CD4-positive, alpha-beta memory T cell (primary cell): ENCODE results near the gene USP1. TPM values are rescaled to one million over a fixed set of nuclear protein-coding genes. Genes with fewer than 3 reads are reported as not detected.
A peak's percentile ranks its signal among the peaks of the same experiment; 100 is the strongest.

Source experiments
- CTCF ChIA-PET: fragments of 350-600 bp; sonication (Branson Sonifier 250); formaldehyde crosslinking; loops from one replicate; lab custom pipeline; 2021; ENCODE audit warnings: inconsistent platforms; ENCODE audit not compliant: partially characterized antibody; lab: Charles Lee
- POLR2A ChIA-PET: fragments of 350-600 bp; sonication (Branson Sonifier 250); formaldehyde crosslinking; loops from one replicate; lab custom pipeline; 2021; ENCODE audit not compliant: partially characterized antibody; lab: Charles Lee
- DNase-seq, 5 donors: peaks; one replicate each; pipeline versions ENCODE4 v3.0.0 to v3.0.0-alpha.2; 2020 to 2022; ENCODE audit warnings: mixed read lengths in 1 of 5
- H3K27ac ChIP-seq: one replicate; pipeline ENCODE4 v1.7.0; 2013; ENCODE audit warnings: low read depth, low read length
- H3K27me3 ChIP-seq: 2 replicates; pipeline ENCODE4 v1.7.0; 2013; ENCODE audit warnings: mild to moderate bottlenecking, low read length, moderate library complexity; ENCODE audit not compliant: insufficient read depth
- H3K36me3 ChIP-seq: 2 replicates; pipeline ENCODE4 v1.7.0; 2013; ENCODE audit warnings: mild to moderate bottlenecking, low read length, moderate library complexity; ENCODE audit not compliant: insufficient read depth
- H3K4me1 ChIP-seq: 2 replicates; pipeline ENCODE4 v1.7.0; 2013; ENCODE audit warnings: mild to moderate bottlenecking, low read length, moderate library complexity; ENCODE audit not compliant: insufficient read depth
- H3K4me3 ChIP-seq, 2 donors: one replicate each; pipeline ENCODE4 v1.7.0; 2013; ENCODE audit warnings: low read length in 2 of 2, mild to moderate bottlenecking in 1 of 2
- H3K9me3 ChIP-seq, 2 donors: one replicate each; pipeline ENCODE4 v1.7.0; 2013; ENCODE audit warnings: low read length in 2 of 2, control low read depth in 1 of 2; ENCODE audit not compliant: control insufficient read depth in 1 of 2
- H3K27ac Mint-ChIP-seq, 7 donors: one replicate each; pipeline ENCODE4 v1.8.0; 2020 to 2021; ENCODE audit warnings: mixed read lengths in 7 of 7, mild to moderate bottlenecking in 6 of 7, inconsistent platforms in 3 of 7, moderate library complexity in 3 of 7
- H3K27me3 Mint-ChIP-seq, 2 donors: one replicate each; pipeline ENCODE4 v1.8.0; 2020 to 2021; ENCODE audit warnings: mixed read lengths in 2 of 2
- H3K36me3 Mint-ChIP-seq, 2 donors: one replicate each; pipeline ENCODE4 v1.8.0; 2020 to 2021; ENCODE audit warnings: mixed read lengths in 2 of 2, inconsistent platforms in 1 of 2, mild to moderate bottlenecking in 1 of 2
- H3K4me1 Mint-ChIP-seq, 4 donors: one replicate each; pipeline ENCODE4 v1.8.0; 2020 to 2021; ENCODE audit warnings: mixed read lengths in 4 of 4, mild to moderate bottlenecking in 1 of 4
- H3K4me3 Mint-ChIP-seq, 8 donors: one replicate each; pipeline ENCODE4 v1.8.0; 2020 to 2021; ENCODE audit warnings: mixed read lengths in 8 of 8, mild to moderate bottlenecking in 7 of 8, moderate library complexity in 6 of 8, inconsistent platforms in 3 of 8
- H3K9me3 Mint-ChIP-seq, 8 donors: one replicate each; pipeline ENCODE4 v1.8.0; 2020 to 2021; ENCODE audit warnings: mixed read lengths in 8 of 8, mild to moderate bottlenecking in 5 of 8, inconsistent platforms in 3 of 8, moderate library complexity in 1 of 8
- intact Hi-C: fragments of 100-400 bp; cut with micrococcal nuclease; formaldehyde crosslinking; loops from one replicate; pipeline ENCODE4 v1.15.1; 2023
- polyA plus RNA-seq, 2 donors: library from polyadenylated mRNA; unstranded; fragments of 300-500 nt; fragmentation: Illumina TruSeq; gene quantifications; one replicate each; pipeline ENCODE4 v1.2.3, GENCODE V29; 2021
- total RNA-seq, 2 experiments: library from RNA; stranded (reverse); gene quantifications; one replicate each; pipeline ENCODE4 v1.2.3, GENCODE V29; 2021

The USP1 gene
- total RNA-seq (10 to 100 TPM; 46.3 to 50.0 TPM), polyA plus RNA-seq (10 to 100 TPM; 30.2 to 34.8 TPM)

GRCh38 chr1:62436466-62437272, at the start of gene USP1:
Gene USP1 (plus strand): TSS chr1:62437049. CDS start chr1:62439868, 2,819 bp downstream.
- ChIA-PET CTCF (interaction anchor here (1.1 to 1.4 kb wide), 3 partner anchors 11 to 310 kb away, joined by 3 to 4 read pairs (median 3); partner anchors contain the start of gene DOCK7), POLR2A (interaction anchor here (0.6 to 2.1 kb wide), 15 partner anchors 9 to 1157 kb away, joined by 3 to 14 read pairs (median 4); partner anchors contain the start of genes ATG4C and PGM1)
- Histone ChIP-seq H3K4me1 (peaks cover 43% of the 10 kb centered on the region), H3K27me3 (no peaks in the 10 kb centered on the region), H3K27ac (peak within 1 kb of the TSS; percentile 97), H3K4me3 (peak within 1 kb of the TSS; percentile 84 to 97), H3K36me3 (peaks cover 3% of the 10 kb centered on the region), H3K9me3 (no peaks in the 10 kb centered on the region)
- Mint-ChIP-seq H3K4me1 (peaks cover 24 to 57% (median 36%) of the 10 kb centered on the region in 4 donors), H3K27me3 (peaks cover 0 to 2% of the 10 kb centered on the region in 2 donors), H3K27ac (peak within 1 kb of the TSS; percentile 97 to 100 (median 99)), H3K36me3 (peaks cover 8 to 27% of the 10 kb centered on the region in 2 donors), H3K9me3 (peaks cover 0 to 3% (median 0%) of the 10 kb centered on the region in 8 donors), H3K4me3 (peak within 1 kb of the TSS; percentile 87 to 97 (median 96))
- DNase-seq = peak in 4 of 5 donors; percentile 98 to 100 (median 99)
- intact Hi-C loops = loop anchor here (1.0 to 5.0 kb wide), 6 partner anchors 251 to 1358 kb away; partner anchors contain the start of genes ALG6, ATG4C, DOCK7 and EFCAB7

- Mint-ChIP-seq H3K4me3 (no peak overlapping the region), H3K27me3 (peaks cover 3 to 4% of the 10 kb centered on the region in 2 donors), H3K4me1 (no peaks in the 10 kb centered on the region), H3K9me3 (no peaks in the 10 kb centered on the region), H3K27ac (no peak overlapping the region), H3K36me3 (no peaks in the 10 kb centered on the region)
- Histone ChIP-seq H3K9me3 (no peaks in the 10 kb centered on the region), H3K27ac (no peak overlapping the region), H3K4me1 (no peaks in the 10 kb centered on the region), H3K4me3 (no peak overlapping the region), H3K36me3 (no peaks in the 10 kb centered on the region), H3K27me3 (no peaks in the 10 kb centered on the region)
- no peak for DNase-seq
- ChIA-PET CTCF (no interaction called here), POLR2A (no interaction called here)
- intact Hi-C loops = no loop called here
Observed at GRCh38 chr1:62389531-62389930, 47.3 kb upstream of the USP1 start.

- intact Hi-C loops = no loop called here
- Mint-ChIP-seq H3K27ac (no peak overlapping the region), H3K27me3 (peaks cover 3 to 4% of the 10 kb centered on the region in 2 donors), H3K36me3 (no peaks in the 10 kb centered on the region), H3K4me3 (no peak overlapping the region), H3K9me3 (no peaks in the 10 kb centered on the region), H3K4me1 (no peaks in the 10 kb centered on the region)
- no peak for DNase-seq
- CTCF ChIA-PET = no interaction called here
- Histone ChIP-seq H3K9me3 (no peaks in the 10 kb centered on the region), H3K27ac (no peak overlapping the region), H3K36me3 (no peaks in the 10 kb centered on the region), H3K4me1 (no peaks in the 10 kb centered on the region), H3K27me3 (no peaks in the 10 kb centered on the region), H3K4me3 (no peak overlapping the region)
- POLR2A ChIA-PET = no interaction called here
Observed at GRCh38 chr1:62390071-62390470, 46.8 kb upstream of the USP1 start.

- POLR2A ChIA-PET = no interaction called here
- no peak overlapping the region for H3K4me3 ChIP-seq
- H3K27ac Mint-ChIP-seq = no peak overlapping the region
- H3K36me3 ChIP-seq = no peaks in the 10 kb centered on the region
- no peaks in the 10 kb centered on the region for H3K4me1 Mint-ChIP-seq
- H3K27me3 ChIP-seq = no peaks in the 10 kb centered on the region
- no peaks in the 10 kb centered on the region for H3K9me3 ChIP-seq
- peaks cover 3 to 4% of the 10 kb centered on the region in 2 donors for H3K27me3 Mint-ChIP-seq
- no peaks in the 10 kb centered on the region for H3K36me3 Mint-ChIP-seq
- CTCF ChIA-PET = interaction anchor here (0.9 to 1.6 kb wide), 7 partner anchors 11 to 355 kb away, joined by 3 to 5 read pairs (median 4); no protein-coding TSS in a partner anchor
- H3K4me1 ChIP-seq = no peaks in the 10 kb centered on the region
- DNase-seq = no peak
- no peak overlapping the region for H3K4me3 Mint-ChIP-seq
- intact Hi-C loops = no loop called here
- no peaks in the 10 kb centered on the region for H3K9me3 Mint-ChIP-seq
- no peak overlapping the region for H3K27ac ChIP-seq
Observed at GRCh38 chr1:62391369-62391971, 45.4 kb upstream of the USP1 start.

- DNase-seq = no peak
- peaks cover 3 to 4% of the 10 kb centered on the region in 2 donors for H3K27me3 Mint-ChIP-seq
- intact Hi-C loops = no loop called here
- H3K4me1 Mint-ChIP-seq = no peaks in the 10 kb centered on the region
- Histone ChIP-seq H3K4me1 (no peaks in the 10 kb centered on the region), H3K4me3 (no peak overlapping the region), H3K36me3 (no peaks in the 10 kb centered on the region), H3K9me3 (no peaks in the 10 kb centered on the region), H3K27me3 (no peaks in the 10 kb centered on the region), H3K27ac (no peak overlapping the region)
- no peak overlapping the region for H3K4me3 Mint-ChIP-seq
- H3K36me3 Mint-ChIP-seq = no peaks in the 10 kb centered on the region
- ChIA-PET POLR2A (no interaction called here), CTCF (interaction anchor here (0.6 kb wide), 1 partner anchor 217 kb away, joined by 3 read pairs; no protein-coding TSS in a partner anchor)
- H3K9me3 Mint-ChIP-seq = no peaks in the 10 kb centered on the region
- no peak overlapping the region for H3K27ac Mint-ChIP-seq
Observed at GRCh38 chr1:62392951-62393350, 43.9 kb upstream of the USP1 start.

- ChIA-PET CTCF (interaction anchor here (1.3 kb wide), 1 partner anchor 12 kb away, joined by 3 read pairs; no protein-coding TSS in a partner anchor), POLR2A (no interaction called here)
- H3K4me1 Mint-ChIP-seq = no peaks in the 10 kb centered on the region
Observed at GRCh38 chr1:62394646-62395045, 42.2 kb upstream of the USP1 start.

GRCh38 chr1:62395291-62395690, 41.6 kb upstream of the USP1 start:
- ChIA-PET POLR2A (no interaction called here), CTCF (interaction anchor here (1.3 kb wide), 1 partner anchor 11 kb away, joined by 3 read pairs; no protein-coding TSS in a partner anchor)
- H3K4me1 ChIP-seq = no peaks in the 10 kb centered on the region
- Mint-ChIP-seq H3K27ac (no peak overlapping the region), H3K36me3 (no peaks in the 10 kb centered on the region), H3K4me1 (no peaks in the 10 kb centered on the region), H3K4me3 (no peak overlapping the region), H3K9me3 (no peaks in the 10 kb centered on the region), H3K27me3 (peaks cover 1 to 2% of the 10 kb centered on the region in 2 donors)
- intact Hi-C loops = no loop called here
- no peaks in the 10 kb centered on the region for H3K9me3 ChIP-seq
- no peak overlapping the region for H3K27ac ChIP-seq
- no peaks in the 10 kb centered on the region for H3K36me3 ChIP-seq
- H3K4me3 ChIP-seq = no peak overlapping the region
- DNase-seq = no peak
- no peaks in the 10 kb centered on the region for H3K27me3 ChIP-seq

More at GRCh38 chr1:62394646-62395045, 42.2 kb upstream of the USP1 start:
- Histone ChIP-seq H3K9me3 (no peaks in the 10 kb centered on the region), H3K27me3 (no peaks in the 10 kb centered on the region), H3K4me1 (no peaks in the 10 kb centered on the region), H3K4me3 (no peak overlapping the region), H3K27ac (no peak overlapping the region), H3K36me3 (no peaks in the 10 kb centered on the region)
- H3K4me3 Mint-ChIP-seq = no peak overlapping the region
- no peaks in the 10 kb centered on the region for H3K9me3 Mint-ChIP-seq
- no peak for DNase-seq
- intact Hi-C loops = no loop called here
- peak overlapping the region in 1 of 7 donors; percentile 55 for H3K27ac Mint-ChIP-seq
- no peaks in the 10 kb centered on the region for H3K36me3 Mint-ChIP-seq
- peaks cover 2 to 4% of the 10 kb centered on the region in 2 donors for H3K27me3 Mint-ChIP-seq
